Neuronal stem cell (in vitro differentiated cells): Measurements from ENCODE around the gene LCA5.
"Not testable (repeated sequence)": the region's sequence is repeated elsewhere in the genome, so short reads cannot be mapped to it uniquely, and the experiment has no call there.

Source experiments
- DNase-seq: peaks from one replicate; pipeline ENCODE4 v3.0.0-alpha.2; 2013; ENCODE audit warnings: low spot score
- H2AFZ ChIP-seq: one replicate; pipeline ENCODE4 v1.6.1; 2013; ENCODE audit warnings: mild to moderate bottlenecking, low read length, inconsistent platforms
- H2AK5ac ChIP-seq: 2 replicates; pipeline ENCODE4 v1.6.1; 2013; ENCODE audit warnings: low read depth, mild to moderate bottlenecking, inconsistent platforms, low read length, moderate library complexity, mixed read lengths
- H2BK120ac ChIP-seq: 2 replicates; pipeline ENCODE4 v1.6.1; 2013; ENCODE audit warnings: low read depth, mild to moderate bottlenecking, inconsistent platforms, low read length, moderate library complexity, mixed read lengths
- H2BK12ac ChIP-seq: one replicate; pipeline ENCODE4 v1.6.1; 2013; ENCODE audit warnings: low read length, inconsistent platforms
- H2BK15ac ChIP-seq: 2 replicates; pipeline ENCODE4 v1.6.1; 2013; ENCODE audit warnings: mild to moderate bottlenecking, low read length, inconsistent platforms, mixed read lengths
- H2BK5ac ChIP-seq: one replicate; pipeline ENCODE4 v1.6.1; 2013; ENCODE audit warnings: inconsistent platforms, mild to moderate bottlenecking, low read length, moderate library complexity
- H3K14ac ChIP-seq: one replicate; pipeline ENCODE4 v1.6.1; 2013; ENCODE audit warnings: low read length, inconsistent platforms
- H3K18ac ChIP-seq: 2 replicates; pipeline ENCODE4 v1.6.1; 2013; ENCODE audit warnings: low read length, inconsistent platforms
- H3K23ac ChIP-seq: 2 replicates; pipeline ENCODE4 v1.6.1; 2013; ENCODE audit warnings: low read depth, mild to moderate bottlenecking, mixed read lengths, low read length, inconsistent platforms; ENCODE audit not compliant: poor library complexity
- H3K27ac ChIP-seq: replicated peaks from 3 replicates; pipeline ENCODE4 v1.5.1; 2013; ENCODE audit warnings: low read length, inconsistent platforms
- H3K27me3 ChIP-seq, 3 experiments: 2 replicates each; pipeline ENCODE4 v1.6.1; 2013; ENCODE audit warnings: low read length in 3 of 3, mild to moderate bottlenecking in 2 of 3, inconsistent platforms in 1 of 3, low read depth in 1 of 3, mixed read lengths in 1 of 3, moderate library complexity in 1 of 3; ENCODE audit not compliant: control insufficient read depth in 3 of 3, insufficient read depth in 3 of 3
- H3K36me3 ChIP-seq, 2 donors: replicated peaks in 1 of 2; 2 replicates each; pipeline ENCODE4 v1.6.1; 2013; ENCODE audit warnings: low read length in 2 of 2; ENCODE audit not compliant: control insufficient read depth in 2 of 2, insufficient read depth in 2 of 2
- H3K4ac ChIP-seq: 2 replicates; pipeline ENCODE4 v1.6.1; 2013; ENCODE audit warnings: inconsistent platforms, mild to moderate bottlenecking, low read length, moderate library complexity
- H3K4me1 ChIP-seq, 2 donors: 1 replicate in 1 of 2; 2 replicates in 1 of 2; pipeline ENCODE4 v1.6.1; 2013; ENCODE audit warnings: low read length in 2 of 2, low read depth in 1 of 2; ENCODE audit not compliant: control insufficient read depth in 2 of 2, insufficient read depth in 1 of 2
- H3K4me2 ChIP-seq: one replicate; pipeline ENCODE4 v1.6.1; 2013; ENCODE audit warnings: mild to moderate bottlenecking, low read length, inconsistent platforms; ENCODE audit not compliant: insufficient read depth, poor library complexity, severe bottlenecking
- H3K4me3 ChIP-seq, 2 donors: 2 replicates each; pipeline ENCODE4 v1.5.1; 2013; ENCODE audit warnings: low read length in 2 of 2, mild to moderate bottlenecking in 2 of 2, inconsistent platforms in 1 of 2, moderate library complexity in 1 of 2
- H3K79me1 ChIP-seq: one replicate; pipeline ENCODE4 v1.6.1; 2013; ENCODE audit warnings: low read depth, mild to moderate bottlenecking, inconsistent platforms, low read length, moderate library complexity
- H3K9ac ChIP-seq: one replicate; pipeline ENCODE4 v1.6.1; 2013; ENCODE audit warnings: mild to moderate bottlenecking, low read depth, low read length, inconsistent platforms; ENCODE audit not compliant: poor library complexity
- H3K9me3 ChIP-seq, 2 donors: replicated peaks in 1 of 2; 2 replicates each; pipeline versions ENCODE3 to v1.6.1; 2013; ENCODE audit warnings: low read length in 2 of 2, mild to moderate bottlenecking in 2 of 2, inconsistent platforms in 1 of 2, low read depth in 1 of 2, mixed read lengths in 1 of 2, moderate library complexity in 1 of 2; ENCODE audit not compliant: control insufficient read depth in 2 of 2, insufficient read depth in 1 of 2
- H4K8ac ChIP-seq: one replicate; pipeline ENCODE4 v1.6.1; 2013; ENCODE audit warnings: low read depth, mild to moderate bottlenecking, inconsistent platforms, low read length, moderate library complexity
- H4K91ac ChIP-seq: one replicate; pipeline ENCODE4 v1.6.1; 2013; ENCODE audit warnings: low read length, low read depth, mild to moderate bottlenecking, inconsistent platforms; ENCODE audit not compliant: poor library complexity
- WGBS, 2 donors: extraction: QIAGEN DNeasy Blood & Tissue Kit; methylation state at CpG; one replicate each; pipeline ENCODE4 v1.1.7; 2013; ENCODE audit warnings: missing lambda C conversion rate in 2 of 2, mixed read lengths in 1 of 2; ENCODE audit not compliant: insufficient read length in 2 of 2, insufficient replicate concordance in 1 of 2; ENCODE audit errors: extremely low coverage in 2 of 2; 5-methylcytosine and 5-hydroxymethylcytosine counted together

The LCA5 gene

DNA sequence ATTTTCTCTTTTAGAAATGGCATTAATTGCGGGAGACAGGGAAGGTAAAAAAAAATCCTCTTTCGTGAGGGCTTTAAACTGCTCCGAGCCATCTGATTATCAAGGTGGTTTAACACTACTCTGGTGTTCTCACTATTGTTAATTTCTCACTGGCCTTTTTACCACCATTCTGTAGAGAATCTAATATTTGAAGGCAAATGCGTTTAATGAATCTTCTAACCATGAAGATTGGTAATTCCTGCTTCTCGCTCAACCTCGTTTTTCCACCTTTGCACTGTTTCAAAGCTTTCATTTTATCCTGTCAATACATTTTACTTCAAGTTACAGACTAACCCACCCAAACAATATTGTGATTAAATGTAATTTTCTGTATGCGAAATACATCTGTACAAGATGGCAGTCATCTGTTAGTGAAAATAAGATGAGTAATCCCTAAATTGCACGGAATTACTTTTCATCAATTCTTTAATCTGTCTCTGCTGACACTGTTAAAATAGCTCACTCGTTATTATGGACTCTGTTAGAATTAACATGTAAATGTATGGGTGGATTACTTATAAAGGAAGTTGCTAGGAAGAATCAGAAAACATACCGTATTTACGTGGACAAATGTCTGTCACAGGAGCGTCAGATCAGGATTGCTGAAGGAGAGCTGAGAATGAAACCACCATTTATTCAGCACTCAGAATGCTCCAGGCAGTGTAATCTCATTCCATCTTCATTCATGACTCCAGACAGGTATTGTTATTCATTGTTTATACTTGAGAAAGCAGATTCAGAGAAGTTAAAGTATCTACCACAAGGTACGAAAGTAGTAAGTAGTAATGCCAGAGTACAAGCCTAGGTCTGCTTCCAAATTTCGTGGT, 1.1 kb upstream of the LCA5 start:
- WGBS, 2 donors = no CpG with 5 or more reads among the region's 14 CpGs
- no peaks in the 10 kb centered on the region for H3K79me1 ChIP-seq
- H2AK5ac ChIP-seq = no peak overlapping the region
- no peaks in the 10 kb centered on the region for H3K9me3 ChIP-seq
- no peak overlapping the region for H4K8ac ChIP-seq
- peak overlapping the region in 1 of 2 donors; percentile 80 for H3K4me3 ChIP-seq
- no peak for DNase-seq
- no peaks in the 10 kb centered on the region for H3K36me3 ChIP-seq
- H2BK5ac ChIP-seq = no peak overlapping the region
- no peak overlapping the region for H4K91ac ChIP-seq
- no peak overlapping the region for H3K9ac ChIP-seq
- H2BK120ac ChIP-seq = no peak overlapping the region
- H2BK15ac ChIP-seq = no peak overlapping the region
- no peak overlapping the region for H3K23ac ChIP-seq
- H3K27me3 ChIP-seq = no peaks in the 10 kb centered on the region
- peak overlapping the region; percentile 98 for H2AFZ ChIP-seq
- H3K4me1 ChIP-seq = peaks cover 0 to 1% of the 10 kb centered on the region in 2 donors
- H3K27ac ChIP-seq = no peak overlapping the region
- no peak overlapping the region for H3K18ac ChIP-seq
- H3K14ac ChIP-seq = no peak overlapping the region
- no peak overlapping the region for H3K4ac ChIP-seq
- no peak overlapping the region for H2BK12ac ChIP-seq
- H3K4me2 ChIP-seq = no peak overlapping the region

DNA sequence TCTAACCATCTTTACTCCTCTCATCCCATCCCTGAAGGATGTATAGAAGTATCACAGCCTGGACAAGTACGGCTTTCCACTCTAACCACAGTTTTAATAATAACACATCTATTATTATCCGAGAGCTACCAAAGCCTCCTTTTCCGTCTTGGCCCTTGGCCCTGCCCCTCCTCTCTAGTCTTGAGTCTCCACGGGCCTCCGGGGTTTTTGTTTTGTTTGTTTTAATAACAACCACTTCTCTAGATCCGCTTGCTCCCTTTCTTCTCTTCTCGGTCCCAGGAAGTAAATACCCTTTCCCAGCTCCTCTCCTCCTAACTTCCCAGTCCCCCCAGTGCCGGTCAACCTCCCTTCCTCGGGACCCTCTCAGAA, 661 bp downstream of the LCA5 start:
- H4K91ac ChIP-seq = no peak overlapping the region
- H3K9ac ChIP-seq = no peak overlapping the region
- H2BK120ac ChIP-seq = no peak overlapping the region
- H3K4me1 ChIP-seq = no peaks in the 10 kb centered on the region
- H2BK5ac ChIP-seq = peak overlapping the region; percentile 94
- peak overlapping the region; percentile 96 for H3K27ac ChIP-seq
- no peak overlapping the region for H4K8ac ChIP-seq
- no peak for DNase-seq
- no peaks in the 10 kb centered on the region for H3K79me1 ChIP-seq
- H3K4ac ChIP-seq = no peak overlapping the region
- peak overlapping the region; percentile 84 for H2BK15ac ChIP-seq
- H3K27me3 ChIP-seq = no peaks in the 10 kb centered on the region
- H2AFZ ChIP-seq = peak overlapping the region; percentile 98
- H3K23ac ChIP-seq = no peak overlapping the region
- no peaks in the 10 kb centered on the region for H3K9me3 ChIP-seq
- H3K18ac ChIP-seq = no peak overlapping the region
- peak overlapping the region; percentile 59 for H3K4me2 ChIP-seq
- H3K36me3 ChIP-seq = no peaks in the 10 kb centered on the region
- H3K14ac ChIP-seq = no peak overlapping the region
- WGBS, 2 donors = no CpG with 5 or more reads among the region's 9 CpGs
- H3K4me3 ChIP-seq = peak overlapping the region; percentile 80 to 96
- no peak overlapping the region for H2AK5ac ChIP-seq
- H2BK12ac ChIP-seq = no peak overlapping the region

DNA sequence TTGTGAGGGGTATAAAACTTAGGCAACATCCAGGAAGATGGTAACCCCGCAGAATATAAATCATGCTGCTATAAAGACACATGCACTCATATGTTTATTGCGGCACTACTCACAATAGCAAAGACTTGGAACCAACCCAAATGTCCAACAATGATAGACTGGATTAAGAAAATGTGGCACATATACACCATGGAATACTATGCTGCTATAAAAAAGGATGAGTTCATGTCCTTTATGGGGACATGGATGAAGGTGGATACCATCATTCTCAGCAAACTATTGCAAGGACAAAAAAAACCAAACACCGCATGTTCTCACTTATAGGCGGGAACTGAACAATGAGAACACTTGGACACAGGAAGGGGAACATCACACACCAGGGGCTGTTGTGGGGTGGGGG, 7.7 kb downstream of the LCA5 start:
- H3K4me1 ChIP-seq, H3K14ac ChIP-seq, H3K4me3 ChIP-seq, H2AK5ac ChIP-seq, H3K23ac ChIP-seq, H3K27ac ChIP-seq, H3K18ac ChIP-seq, H2AFZ ChIP-seq, H3K9ac ChIP-seq, DNase-seq, H2BK15ac ChIP-seq, H2BK12ac ChIP-seq, H3K4ac ChIP-seq, H4K91ac ChIP-seq, H3K9me3 ChIP-seq, H3K79me1 ChIP-seq, H2BK5ac ChIP-seq, H3K4me2 ChIP-seq, H4K8ac ChIP-seq, H3K36me3 ChIP-seq, H2BK120ac ChIP-seq, H3K27me3 ChIP-seq: not testable (repeated sequence)
- no CpG with 5 or more reads among the region's 4 CpGs for WGBS, 2 donors

DNA sequence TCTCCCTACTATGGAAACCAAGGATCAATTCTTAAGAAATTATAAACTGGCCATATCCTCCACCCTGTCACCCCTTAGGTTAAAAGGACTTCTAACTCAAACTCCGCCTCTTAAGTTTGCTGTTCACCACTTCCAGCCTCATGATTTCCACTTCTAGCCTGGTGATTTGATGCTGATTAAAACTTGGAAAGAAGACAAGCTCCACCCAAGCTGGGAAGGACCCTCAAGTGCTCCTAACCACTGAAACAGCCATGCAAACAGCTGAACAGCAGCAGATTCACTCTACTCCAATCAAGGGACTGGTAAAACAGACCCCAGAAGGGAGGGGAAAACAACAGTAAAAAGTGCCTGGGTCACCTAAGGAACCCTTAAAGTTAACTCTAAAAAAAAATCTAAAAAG, 10.3 kb downstream of the LCA5 start:
- H3K27me3 ChIP-seq = no peaks in the 10 kb centered on the region
- no peak overlapping the region for H2AK5ac ChIP-seq
- no CpG with 5 or more reads among the region's 1 CpG for WGBS, 2 donors
- H3K27ac ChIP-seq = no peak overlapping the region
- no peak overlapping the region for H3K4ac ChIP-seq
- no peak overlapping the region for H3K4me2 ChIP-seq
- no peak overlapping the region for H4K8ac ChIP-seq
- no peak overlapping the region for H3K4me3 ChIP-seq
- no peak for DNase-seq
- H3K36me3 ChIP-seq = no peaks in the 10 kb centered on the region
- H3K79me1 ChIP-seq = no peaks in the 10 kb centered on the region
- no peak overlapping the region for H2BK120ac ChIP-seq
- H2AFZ ChIP-seq = no peak overlapping the region
- no peak overlapping the region for H2BK5ac ChIP-seq
- H2BK12ac ChIP-seq = no peak overlapping the region
- H3K23ac ChIP-seq = no peak overlapping the region
- no peak overlapping the region for H4K91ac ChIP-seq
- H3K9me3 ChIP-seq = peaks cover 0 to 7% of the 10 kb centered on the region in 2 donors
- H2BK15ac ChIP-seq = no peak overlapping the region
- no peak overlapping the region for H3K14ac ChIP-seq
- H3K18ac ChIP-seq = no peak overlapping the region
- H3K4me1 ChIP-seq = peaks cover 0 to 3% of the 10 kb centered on the region in 2 donors
- no peak overlapping the region for H3K9ac ChIP-seq
